NCI-H82 treated with DMSO at 0.1 percent for 48 hours (cell line): ENCODE measurements around the gene SYNDIG1.

ENCODE experiments used
- DNase-seq: peaks from one replicate; lab custom pipeline; 2025; ENCODE audit not compliant: unreplicated experiment; lab: John Stamatoyannopoulos, UW

The SYNDIG1 gene

DNA sequence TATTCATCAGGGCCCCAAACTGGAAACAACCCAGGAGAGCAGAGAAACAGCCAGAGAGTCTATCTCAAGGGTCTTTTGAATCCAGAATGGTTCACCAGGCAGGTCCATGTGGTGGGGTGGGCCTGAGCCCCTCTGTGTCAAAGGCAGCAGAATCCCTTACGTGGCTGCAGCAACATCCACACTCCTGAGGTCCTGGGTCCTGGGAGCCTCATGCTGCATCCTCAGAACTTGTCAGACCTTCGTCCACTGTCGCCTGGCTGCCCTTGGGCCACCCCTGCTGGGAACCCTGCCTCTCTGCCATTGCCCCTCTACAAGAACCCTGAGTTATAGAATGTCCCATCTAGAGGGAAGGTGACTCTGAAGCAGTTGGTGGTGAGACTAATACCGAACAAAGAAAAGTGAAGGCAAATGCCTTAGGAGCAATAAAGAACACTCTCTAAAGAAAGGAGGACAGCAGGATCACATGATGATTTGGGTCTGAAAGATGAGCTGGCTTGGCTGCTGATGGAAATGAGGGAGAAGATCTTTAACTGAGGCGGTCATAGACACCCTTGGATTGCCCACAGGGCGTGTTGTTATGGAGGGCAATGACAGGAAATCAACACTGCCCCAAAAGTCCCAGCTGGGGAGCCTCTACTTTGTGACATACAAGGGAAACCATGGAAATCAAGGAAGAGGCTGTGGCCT lies 161.2 kb downstream of the SYNDIG1 start:
- no peak for DNase-seq

DNA sequence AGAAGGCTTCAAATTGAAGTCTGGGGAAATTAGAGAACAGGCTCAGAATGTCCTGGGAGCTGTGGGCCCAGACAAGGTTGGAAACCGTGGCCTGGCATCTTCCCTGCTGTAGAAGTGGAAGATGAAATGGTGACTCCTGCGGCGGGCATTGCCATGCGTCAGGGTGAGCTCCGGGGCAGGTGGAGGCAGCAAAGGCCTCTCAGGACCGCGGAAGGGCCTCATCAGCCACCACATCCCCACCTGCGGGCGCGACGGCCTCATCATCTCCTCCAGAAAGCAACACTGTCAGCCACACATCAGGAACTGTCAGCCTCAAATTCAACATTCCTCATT lies 161.7 kb downstream of the SYNDIG1 start:
- no peak for DNase-seq

DNA sequence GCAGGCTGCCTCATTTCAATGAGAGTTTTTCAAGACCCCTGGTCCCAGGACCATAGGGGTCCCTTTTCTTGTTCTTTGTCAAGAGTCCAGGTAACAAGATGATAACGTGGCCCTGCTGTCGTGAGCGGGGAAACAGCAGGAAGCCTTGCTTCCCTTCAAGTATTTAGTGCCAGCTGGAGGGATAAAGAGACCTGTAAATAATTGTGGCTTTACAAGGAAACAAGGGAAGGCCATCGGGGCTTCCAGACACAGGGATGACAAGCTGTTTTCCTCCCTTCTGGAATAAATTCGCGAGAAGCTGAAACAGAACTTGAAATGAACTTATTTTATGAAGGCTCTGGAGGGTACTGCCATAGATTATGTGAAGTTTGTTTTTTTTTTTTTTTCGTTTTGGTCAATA lies 163.2 kb downstream of the SYNDIG1 start:
- no peak for DNase-seq

DNA sequence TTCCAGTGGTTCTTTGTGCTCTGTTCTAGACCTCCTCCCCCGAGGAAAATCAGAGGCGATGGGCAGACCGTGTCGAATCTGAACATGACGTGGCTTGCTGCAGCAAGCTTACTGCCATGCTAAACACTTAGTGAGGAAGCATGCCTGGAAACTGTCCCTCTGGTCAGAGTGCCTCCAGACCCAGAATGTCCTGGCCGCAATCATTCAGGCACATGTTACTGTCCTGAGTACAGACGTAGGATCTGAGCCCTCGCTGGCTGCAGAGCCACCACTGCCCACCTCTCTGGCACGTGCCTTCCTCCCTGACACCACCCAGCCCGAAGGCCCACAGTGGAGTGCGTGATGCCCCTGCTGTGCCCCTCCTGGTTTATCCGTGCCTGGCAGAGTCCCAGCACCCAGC lies 163.6 kb downstream of the SYNDIG1 start:
- no peak for DNase-seq

DNA sequence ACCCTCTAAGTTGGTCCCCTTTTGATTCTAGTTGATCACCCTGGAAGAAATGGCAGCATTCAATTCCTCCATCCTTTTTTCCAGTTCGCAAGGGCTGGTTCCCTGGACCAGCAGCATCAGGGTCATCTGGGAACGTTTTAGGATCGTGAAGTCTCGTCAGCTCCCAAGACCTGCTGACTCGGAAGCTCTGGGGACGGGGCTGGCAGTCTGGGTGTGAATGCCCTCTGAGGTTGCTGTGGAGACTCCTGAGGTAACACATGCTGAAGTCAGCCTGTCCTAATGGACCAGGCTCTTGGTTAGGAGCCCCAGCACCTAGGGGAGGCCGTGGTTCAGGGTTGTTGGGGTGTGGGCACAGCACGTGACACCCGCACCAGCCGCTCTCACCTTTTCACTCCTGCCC lies 164.1 kb downstream of the SYNDIG1 start:
- DNase-seq: no peak

DNA sequence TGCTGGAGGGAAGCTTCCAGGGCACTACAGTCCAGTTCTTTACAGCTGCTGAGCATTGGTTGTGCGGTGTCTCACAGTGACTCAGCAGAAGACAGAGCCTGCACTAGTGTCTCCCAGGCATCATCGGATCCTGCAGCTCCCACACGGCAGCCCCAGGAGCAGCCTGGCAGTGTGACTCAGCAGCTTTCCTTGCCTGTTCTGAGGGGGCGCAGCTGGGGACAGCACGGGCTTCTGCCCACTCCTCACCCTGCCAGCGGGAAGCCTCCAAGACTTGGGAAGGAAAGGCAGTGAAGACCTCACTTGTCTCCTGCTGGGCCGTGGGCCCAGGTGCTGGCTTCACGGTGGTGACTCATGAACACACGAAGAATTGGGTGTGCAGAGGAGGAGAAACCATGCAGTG lies 165.4 kb downstream of the SYNDIG1 start:
- DNase-seq: no peak

DNA sequence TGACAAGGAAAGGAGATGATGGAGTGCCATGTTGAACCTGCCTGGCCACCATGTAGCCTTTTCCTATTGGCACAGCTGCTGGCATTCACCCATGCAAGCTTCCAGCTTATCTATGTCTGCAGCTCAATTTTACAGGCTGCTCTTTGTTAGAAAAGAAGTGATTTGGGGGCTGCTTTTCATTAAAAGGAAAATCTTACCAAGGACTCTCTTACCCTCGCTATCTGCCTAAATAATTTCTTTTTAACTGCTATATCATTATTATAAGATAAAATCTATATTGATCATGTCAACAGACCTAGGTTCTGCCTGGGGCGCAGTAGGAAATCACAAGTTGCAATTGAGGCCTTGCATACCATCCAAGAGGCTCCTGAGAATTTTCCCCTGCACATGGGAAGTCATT lies 167.2 kb downstream of the SYNDIG1 start:
- DNase-seq: no peak

DNA sequence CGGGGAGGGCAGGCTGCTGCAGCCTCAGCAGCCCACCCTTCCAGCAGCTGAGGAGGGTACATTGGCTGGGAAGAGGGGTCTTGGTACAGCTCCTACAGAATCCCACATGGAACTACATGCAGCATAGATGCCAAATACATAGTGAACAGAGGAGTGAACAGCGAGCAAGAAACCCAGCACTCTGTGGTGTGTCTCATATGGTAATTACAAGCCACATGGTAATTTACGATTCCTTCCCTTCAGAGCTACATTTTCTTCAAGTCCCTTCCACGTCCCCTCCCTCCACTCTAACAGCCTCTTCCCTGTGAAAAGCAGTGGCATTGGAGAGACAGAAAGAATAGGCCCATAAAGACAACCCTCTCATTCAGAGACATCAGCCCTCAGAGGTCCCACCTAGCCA lies 167.7 kb downstream of the SYNDIG1 start:
- DNase-seq: no peak

DNA sequence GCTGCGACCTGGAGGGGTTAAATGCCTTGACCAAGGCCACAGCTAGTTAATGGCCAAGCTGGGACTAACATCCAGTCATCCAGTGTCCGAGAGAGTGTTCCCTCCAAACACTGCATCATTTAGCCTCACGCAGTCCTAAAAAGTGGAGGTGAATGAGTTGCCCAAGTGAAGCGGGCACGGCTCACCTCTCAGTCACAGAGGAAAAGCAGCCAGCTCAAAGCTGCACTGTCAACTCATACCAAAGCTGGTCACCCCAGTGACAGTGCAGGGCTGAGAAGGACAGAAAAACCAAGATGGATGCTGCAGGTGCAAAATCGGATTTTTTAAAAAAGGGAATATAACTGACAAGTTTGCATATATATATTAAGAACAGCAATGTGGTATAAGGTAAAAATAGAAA lies 168.5 kb downstream of the SYNDIG1 start:
- no peak for DNase-seq

DNA sequence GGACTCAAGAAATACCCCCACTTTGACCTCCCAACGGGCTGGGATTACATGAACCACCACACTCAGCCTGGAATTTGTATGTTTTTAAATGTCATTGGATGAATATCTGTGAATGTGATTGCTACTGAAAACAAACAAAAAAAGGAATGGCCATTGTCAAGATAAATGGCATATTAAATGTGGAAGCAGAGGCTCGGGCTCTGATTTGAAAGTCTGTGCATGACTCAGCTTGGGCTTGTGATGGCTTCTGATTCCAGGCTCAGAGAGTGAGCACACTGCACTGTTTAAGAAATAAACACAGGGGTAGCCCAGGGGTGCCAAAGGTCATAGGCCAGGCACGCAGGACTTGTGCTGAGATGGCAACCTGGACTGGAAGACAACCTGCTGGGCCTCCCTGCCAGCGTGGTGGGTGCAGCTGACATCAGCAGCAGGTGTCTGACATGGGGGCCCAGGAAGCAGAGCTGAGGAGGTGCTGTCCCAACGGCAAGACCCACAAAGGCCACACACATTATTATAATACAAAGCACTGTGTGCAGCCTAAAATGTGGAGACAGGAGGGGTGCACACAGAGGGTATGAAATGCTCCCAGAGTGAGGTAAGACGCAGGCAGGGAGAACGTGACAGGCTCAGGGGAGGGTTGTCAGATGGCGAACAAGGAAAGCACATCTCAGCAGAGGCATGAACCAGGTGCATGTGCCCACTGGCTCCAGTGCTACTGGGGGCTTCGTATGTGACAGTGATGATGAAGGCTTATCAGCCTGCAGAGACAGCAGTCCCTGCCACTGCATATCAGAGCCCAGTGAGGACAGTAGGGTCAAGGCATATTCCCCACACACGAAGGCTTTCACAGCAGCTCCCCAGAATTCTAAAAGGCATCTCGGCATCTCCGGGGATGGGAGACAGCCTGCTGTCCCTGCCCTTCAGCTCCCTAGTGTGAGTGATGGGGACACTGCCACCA lies 169.4 kb downstream of the SYNDIG1 start:
- DNase-seq: no peak

DNA sequence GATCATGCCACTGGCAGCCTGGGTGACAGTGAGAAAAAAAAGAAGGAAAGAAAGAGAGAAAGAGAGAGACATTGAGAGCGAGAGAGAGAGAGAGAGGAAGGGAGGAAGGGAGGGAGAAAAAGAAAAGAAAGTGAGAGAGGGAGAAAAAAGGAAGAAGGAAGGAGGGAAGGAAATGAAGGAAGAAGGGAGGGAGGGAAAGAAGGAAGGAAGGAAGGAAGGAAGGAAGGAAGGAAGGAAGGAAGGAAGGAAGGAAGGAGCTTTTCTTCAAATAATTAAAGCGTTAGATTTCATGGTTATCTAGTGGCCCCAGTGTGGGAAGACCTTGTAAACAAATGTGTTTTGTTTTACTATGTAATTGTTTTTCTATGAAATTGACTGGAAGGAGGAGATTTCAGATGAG lies 170.8 kb downstream of the SYNDIG1 start:
- DNase-seq: no peak

DNA sequence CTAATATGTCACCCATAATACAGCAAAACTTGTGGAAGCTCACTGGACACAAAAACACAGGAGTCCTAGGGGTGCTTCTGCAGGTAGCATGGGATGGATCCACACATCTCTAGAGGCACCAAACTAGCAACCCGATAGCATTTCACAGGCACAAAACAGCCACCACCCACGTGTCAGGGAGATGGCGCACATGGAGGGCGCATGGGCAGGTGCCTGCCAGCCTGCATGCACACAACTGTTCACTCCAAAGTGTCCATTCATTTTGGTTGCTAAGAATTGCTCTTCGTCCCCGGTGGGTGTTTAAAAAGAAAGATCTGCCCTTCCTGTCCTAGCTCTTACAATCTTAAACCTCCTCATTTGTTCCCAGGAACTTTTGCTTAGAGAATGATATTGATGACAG lies 171.3 kb downstream of the SYNDIG1 start:
- DNase-seq: no peak

DNA sequence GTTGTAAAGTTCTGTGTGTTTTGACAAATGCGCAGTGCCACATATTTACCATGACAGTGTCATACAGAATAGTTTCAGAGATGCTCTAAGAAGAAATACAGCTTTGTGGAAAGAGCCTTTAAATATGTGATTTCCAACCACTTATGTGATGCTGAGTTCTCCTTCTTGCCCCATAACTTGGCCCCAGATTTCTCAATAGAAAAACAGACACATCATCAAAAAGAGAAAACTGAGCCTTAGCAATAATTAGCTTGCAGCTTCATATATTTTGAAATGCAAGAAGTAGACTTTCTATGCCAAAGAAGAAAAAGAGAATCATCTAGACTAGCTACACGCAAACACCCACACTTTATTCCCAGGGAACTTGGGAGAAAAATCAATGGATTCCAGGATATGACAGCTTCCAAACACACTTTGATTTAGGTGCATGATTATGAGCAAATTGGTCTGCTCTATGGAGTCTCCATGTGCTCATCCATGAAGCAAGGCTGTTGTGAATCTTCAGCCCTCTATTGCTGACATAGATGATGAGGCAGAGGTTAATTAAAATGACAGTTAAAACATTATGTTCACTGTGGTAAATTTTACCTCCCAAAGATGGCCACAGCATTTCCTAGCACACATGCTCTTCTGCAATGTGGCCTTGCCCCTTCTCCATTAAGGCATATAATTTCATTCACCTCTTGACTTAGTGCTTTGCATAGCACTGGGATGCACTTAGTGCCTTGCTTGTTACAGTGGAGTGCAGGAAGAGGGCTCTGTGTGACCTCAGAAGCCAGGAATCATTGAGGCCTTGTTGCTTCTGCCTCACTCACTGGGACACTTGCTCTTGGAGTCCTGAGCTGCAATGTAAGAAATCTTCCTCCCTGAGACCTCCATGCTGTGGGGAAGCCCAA lies 174.6 kb downstream of the SYNDIG1 start:
- DNase-seq: no peak

DNA sequence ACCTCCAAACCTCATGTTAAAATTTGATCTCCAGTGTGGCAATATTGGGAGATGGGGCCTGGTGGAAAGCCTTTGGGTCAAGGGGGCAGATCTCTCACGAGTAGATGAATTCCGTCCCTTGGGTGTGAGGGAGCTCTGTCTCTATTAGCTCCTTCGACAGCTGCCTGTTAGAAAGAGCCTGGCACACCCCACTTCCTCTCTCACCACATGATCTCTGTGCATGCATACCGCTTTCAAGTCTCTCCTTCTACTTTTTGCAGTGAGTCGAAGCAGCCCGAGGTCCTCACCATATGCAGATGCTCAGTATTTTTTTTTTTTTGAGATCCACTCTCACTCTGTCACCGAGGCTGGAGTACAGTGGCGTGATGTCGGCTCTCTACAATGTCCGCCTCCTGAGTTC lies 176.9 kb downstream of the SYNDIG1 start:
- no peak for DNase-seq

DNA sequence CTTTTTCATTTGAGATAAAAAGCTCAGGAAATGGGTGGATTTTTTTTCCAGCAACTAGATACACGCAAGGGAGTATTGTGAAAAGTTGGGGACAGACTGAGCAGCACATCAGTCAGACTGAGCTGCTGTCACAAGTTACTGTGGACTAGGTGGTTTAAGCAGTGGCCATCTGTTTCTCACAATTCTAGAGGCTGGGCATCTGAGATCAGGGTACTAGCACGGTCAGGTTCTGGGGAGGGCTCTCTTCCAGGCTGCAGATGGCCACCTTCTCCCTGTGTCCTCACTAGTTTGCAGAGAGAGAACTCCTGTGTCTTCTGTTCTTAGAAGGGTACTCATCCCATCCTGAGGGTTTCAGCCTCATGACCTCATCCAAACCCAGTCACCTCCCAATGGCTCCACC lies 178.3 kb downstream of the SYNDIG1 start:
- DNase-seq: peak; percentile 31

DNA sequence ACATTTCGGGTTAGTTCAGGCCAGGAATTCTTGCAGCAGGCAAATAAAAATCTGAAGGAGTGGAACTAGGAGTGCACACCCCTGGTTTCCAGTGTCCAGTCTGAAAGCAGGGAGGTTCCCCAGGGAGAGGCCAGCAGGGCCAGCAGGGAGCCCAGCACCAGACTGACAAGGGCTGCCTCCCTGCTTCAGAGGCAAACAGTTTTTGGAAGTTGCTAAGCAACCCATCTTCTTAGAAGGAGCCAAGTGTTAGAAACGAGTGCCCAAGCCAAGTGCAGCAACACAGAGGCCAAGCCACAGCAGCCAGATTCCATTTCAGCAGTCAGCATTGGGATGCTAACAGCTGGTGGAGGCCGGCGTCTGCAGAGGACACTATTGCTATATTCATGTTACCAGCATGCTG lies 179.1 kb downstream of the SYNDIG1 start:
- no peak for DNase-seq

DNA sequence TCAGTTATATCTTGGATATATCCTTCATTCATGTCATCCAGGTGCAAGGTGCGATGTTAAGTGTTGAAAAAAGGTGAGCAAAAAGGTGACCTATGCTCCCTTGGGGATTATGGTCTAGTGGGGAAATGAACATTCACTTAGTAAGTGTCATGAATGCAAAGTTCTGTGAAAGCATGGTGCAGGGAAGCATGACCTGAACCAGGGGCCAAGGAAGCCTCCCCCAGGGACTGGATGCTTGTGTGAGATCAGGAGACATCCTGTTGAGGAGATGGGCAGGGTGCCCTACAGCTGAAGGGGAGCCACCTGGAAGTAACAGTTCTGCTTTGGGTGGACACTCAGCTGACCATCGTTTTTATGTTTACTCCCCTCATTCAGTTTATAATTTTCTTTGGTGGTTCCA lies 179.5 kb downstream of the SYNDIG1 start:
- no peak for DNase-seq

DNA sequence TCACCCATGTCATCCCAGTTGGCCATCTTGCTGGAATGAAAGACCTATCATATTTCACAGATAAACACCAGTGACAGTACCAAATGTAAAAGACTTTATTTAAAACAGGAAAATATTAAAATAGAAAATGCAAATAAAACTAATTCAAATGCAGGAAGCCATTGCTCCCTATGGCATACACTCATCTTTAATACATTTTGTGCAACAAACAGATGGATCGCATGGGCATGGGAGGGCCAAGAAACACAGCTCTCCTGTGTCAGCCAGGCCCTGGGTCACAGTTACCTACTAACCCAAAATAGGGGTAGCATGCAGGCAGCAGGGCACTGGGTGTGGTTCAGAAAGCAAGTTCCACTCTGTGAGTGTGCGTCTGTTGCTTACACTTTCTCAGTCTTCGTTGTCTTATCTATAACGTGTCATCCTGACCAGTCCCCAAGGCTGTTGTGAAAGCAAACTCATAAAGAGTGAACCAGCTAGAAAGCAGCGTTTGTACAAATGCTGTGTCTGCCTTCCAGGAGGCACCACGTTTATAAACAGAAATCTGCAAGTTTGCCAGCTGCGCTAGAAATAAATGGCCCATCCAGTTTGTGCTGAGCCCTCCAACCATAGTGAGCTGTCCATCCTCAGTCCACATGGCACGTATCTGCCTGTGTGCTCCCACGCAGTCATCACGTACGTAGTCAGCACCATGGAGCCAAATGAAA lies 180.5 kb downstream of the SYNDIG1 start:
- no peak for DNase-seq

DNA sequence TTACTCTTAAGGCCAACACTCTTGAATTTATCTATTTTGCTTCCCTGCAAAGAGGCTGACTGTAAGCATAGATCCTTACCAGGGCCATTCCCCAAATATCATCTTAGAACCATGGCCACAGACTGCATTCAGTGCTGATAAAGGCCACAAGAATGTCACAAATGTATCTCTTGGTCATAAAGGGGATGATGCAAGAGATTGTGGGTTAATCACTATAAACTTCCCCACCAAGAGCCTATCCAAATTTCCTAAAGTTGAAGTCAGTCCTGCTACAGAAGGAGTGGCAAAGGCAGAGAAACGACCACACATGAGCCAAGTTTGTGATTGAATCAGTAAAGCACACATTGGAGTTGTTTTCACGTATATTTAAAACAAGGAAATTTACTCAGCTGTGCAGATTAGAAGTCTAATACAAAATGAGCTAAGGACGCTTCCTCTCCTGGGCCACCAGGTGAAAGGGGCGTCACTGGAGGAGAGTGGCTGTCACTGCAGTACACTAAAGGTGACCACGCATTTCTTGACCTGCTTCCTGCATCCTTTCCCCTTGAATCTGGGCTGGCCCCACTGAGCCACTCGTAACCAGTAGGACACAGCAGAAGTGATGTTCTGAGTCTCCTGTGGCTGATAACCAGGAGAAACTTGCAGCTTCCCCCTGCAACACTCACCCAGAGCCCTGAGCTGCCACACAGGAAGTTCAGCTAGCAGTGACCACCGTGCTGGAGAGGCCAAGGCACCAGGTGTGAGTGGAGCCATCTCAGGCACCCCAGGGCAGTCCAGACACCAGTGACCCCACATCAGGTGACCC lies 181.9 kb downstream of the SYNDIG1 start:
- DNase-seq: no peak

DNA sequence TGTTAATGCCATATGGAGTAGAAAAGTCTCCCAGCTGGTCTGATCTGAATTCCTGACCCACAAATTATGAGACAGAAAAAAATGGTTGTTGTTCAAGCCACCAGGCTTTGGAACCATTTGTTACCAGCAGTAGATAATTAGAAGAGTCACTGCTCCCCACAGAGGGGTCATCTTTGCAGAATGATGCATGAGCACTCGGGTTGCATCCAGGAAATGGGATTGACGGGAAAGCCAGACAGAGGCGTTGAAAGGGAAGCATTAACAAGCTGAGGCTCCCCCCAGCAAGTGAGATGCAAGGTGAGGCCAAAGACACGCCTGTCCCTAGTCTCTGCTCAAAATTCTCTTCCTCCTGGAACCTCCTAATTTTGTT lies 182.5 kb downstream of the SYNDIG1 start:
- DNase-seq: no peak
